Middle frontal gyrus (tissue), 1 donor: ENCODE results near the gene IRF1.
A peak's percentile ranks its signal among the peaks of the same experiment; 100 is the strongest.

Experiments used
- DNase-seq: peaks from one replicate; pipeline ENCODE4 v3.0.0-alpha.2; 2015; ENCODE audit warnings: low spot score; ENCODE audit errors: extremely low spot score

IRF1 gene

DNA sequence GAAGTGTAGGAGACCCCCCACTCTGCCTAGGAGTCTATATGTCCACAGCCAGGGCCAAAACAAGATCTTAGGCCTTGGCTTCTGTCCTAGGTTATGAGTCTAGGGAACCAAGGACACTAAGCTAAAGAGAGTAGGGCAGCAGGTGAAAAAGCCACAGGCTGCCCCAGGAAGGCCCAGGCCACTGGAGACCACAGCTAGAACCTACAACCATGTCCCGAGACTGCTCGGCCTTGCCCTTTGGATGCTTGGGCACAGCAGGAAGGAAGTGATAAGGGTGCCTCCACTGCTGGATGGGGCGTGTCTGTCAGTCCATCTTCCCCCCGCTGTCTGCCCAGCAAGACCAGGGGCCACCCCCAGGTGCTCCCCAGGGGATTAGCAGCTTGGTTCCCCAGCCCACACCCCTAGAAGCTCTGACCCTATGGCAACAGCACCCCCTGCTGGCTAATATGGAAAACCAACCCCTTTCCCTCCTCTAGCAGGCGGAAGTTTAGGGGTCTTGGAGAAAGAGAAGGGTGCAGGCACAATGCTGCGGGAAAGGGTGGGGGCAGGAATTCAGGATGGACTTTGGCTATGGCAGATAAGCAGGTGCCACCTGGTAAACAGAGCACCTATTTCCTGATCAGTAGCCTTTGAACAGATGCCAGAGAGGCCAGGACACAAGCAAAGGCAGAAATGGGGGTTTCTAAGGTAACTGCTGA, 10.5 kb upstream of the IRF1 start:
- peak; percentile 35 for DNase-seq

DNA sequence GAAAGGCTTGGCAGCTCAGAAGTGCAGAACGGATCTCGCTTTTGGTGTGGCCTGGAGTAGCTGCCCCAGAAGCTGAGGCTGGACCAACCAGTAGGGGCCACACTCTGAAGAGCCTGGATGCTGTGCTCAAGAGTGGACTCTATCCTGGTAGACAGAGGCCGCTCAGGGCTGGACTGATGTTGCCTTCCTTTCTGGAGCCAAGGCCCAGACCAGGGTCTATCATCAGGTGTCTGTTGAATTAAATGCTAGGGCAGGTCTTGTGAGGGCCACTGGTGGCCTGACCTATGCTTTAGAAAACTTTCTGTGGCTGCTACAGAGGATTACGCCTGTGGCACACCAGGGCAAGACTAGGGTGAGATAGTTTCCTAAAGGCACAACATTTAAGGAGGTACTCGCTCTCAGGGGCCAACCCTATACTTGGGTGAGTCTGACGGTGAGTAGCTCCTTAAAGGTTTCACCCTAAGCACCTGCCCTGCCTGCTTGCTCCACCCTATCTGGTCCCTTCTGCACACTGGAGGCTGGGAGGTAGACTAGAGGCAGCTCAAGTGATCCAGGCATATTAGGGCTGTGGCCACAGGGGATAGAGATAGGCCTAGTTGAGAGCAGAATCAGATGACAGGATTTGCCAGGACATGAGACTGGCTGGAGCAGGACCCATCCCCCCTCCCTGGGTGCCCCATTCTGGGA, 9.8 kb upstream of the IRF1 start:
- no peak for DNase-seq

DNA sequence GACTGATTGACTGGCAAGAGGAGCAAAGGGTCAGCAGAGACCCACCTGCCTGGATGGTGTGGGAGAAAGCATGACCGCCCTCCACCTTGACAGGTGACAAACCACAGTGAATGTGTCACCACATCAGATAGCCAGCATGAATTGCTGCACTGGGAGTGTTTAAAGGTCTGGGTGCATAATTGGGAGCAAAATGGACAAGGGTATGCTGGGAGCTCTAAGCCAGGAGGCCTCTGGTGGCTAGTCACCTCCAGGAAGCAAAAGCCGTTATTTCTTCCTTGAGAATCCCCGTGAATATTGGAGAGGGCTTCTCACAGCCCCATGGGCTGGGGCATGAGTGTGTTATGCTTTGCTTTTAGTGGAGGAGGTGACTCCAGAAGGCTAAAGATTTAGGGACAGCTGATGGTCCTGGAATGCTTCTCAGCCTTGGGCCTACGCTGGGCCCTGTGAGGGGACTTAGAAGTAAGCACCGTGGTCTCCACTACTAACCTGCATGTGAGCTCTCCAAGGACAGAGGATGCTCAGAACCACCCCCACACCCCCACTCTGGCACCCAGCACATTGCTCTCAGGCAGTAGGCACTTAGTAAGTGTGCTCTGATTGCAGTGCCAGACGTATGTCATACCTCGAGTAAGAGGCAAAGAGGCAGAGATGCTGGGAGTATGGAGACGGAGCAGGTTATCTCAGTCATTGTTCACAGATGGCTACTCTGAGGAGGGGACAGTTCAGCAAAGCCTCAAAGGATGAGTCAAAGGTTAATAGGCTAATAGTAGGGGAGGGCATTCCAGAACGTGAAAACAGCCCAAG, 9.1 kb upstream of the IRF1 start:
- no peak for DNase-seq

DNA sequence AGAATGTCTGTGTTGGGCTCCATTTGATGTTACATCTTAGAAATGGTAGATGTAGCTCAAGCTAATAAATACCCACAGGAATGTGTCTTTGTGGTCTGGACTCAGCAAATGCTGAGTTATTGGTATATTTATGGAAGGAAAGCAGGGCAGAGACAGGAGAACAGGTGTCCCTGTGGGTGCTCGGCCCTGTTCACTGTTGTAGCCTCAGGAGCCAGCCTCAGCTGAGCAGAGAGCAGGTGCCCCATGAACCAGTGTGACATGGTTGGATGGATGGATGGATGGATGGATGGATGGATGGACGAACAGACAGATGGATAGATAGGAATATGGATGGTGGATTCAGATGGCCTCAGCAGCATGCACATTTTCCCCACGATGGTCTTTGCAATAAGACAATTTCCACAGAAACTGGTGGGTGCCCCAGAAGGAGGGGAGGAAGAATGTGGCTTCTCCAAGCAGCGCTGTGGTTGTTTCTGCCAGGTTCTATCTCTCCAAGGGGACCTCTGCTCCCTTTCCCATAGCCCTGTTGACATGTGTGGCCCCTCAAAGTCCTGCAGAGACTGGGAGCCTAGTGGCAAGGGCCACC, 8.2 kb upstream of the IRF1 start:
- no peak for DNase-seq

GRCh38 chr5:132498152-132498551, 7.6 kb upstream of the IRF1 start:
- no peak for DNase-seq

- DNase-seq: no peak
Measured at GRCh38 chr5:132497488-132497997, 7.0 kb upstream of the IRF1 start.

DNA sequence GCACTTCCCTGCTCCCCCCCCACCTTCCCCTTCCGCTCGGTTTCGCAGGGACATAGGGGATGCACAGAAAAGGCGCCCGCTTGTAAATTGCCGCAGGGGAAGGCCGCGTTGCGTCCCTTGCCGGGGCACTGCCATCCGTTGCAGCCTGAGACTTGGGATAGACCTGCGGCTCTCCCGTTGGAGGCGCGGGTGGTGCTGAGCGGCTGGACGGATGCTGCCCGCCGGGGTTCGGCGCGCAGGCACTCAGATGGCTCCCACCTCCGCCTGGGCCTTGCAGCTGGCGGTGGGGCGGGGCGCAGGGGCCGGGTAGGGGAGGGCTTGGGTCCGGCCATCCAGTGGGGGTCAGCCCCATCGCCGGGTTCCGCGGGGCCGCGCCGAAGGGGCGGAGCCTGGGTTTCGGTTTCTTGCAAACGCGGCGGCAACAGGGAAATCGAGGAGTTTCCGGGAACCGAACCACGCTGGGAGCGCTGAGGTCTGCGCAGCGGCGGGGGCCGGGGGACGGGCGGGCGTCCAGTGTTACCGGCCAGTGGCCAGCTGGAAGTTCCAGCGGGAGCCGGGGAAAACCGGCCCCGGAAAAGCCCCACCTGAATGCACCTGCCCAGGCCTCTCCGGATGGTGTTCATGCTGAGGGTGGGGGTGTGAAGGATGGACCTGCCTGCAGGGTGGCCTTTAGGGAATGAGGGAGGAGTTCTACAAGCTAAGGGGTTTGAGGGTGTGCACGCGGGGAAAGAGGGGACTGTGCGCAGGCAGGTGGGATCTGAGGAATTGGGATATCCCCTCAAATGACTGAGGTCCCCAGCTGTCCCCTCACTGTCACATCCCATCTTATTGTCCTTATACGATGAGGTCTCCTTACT, 6.3 kb upstream of the IRF1 start:
- DNase-seq: no peak

- no peak for DNase-seq
Measured at GRCh38 chr5:132496191-132496630, 5.6 kb upstream of the IRF1 start.

DNA sequence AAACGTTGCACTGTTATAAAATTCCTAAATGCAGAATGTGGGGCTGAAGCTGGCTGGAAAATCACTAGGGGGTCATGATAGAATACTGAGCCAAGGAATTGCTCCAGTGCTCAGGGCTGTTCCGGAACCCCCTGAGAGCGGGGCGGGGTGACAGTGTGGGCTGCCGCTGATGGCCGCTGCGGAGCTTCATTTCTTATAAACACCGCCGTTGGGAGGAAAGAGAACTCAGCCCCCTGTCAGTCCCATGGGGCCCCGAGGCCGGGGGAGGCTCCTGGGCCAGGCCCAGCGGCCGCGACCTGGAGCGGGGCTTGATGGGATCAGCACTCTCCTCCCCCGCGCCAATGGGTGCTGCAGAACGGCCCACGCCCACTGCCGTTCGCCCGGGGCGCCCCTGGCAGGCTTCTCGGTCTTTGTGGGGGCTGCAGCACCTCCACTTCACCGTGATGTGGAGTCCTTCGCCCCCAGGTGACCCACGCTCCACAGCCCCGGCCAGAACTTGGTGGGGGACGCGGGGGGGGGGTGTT, 5.2 kb upstream of the IRF1 start:
- DNase-seq: no peak

GRCh38 chr5:132493821-132494220, 3.2 kb upstream of the IRF1 start:
- DNase-seq: no peak

DNA sequence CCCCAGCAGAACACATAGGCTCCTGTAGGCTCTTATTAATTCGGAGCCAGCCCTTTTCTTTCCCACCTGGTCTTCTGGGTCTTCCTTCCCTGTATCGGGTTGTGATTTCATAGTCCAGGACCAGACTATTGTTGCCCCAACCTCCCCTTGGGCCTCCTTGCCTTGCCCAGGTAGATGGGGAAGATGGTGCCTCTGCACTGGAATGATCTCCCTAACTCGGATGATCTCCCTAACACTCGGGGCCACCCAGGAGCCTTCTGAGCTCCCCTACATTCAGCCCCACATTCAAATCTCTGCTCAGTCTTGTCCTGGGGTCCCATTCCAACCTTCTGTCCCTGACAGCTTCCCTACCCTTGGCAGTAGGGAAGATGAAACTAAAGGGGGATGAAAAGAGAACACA, 2.7 kb upstream of the IRF1 start:
- no peak for DNase-seq

DNA sequence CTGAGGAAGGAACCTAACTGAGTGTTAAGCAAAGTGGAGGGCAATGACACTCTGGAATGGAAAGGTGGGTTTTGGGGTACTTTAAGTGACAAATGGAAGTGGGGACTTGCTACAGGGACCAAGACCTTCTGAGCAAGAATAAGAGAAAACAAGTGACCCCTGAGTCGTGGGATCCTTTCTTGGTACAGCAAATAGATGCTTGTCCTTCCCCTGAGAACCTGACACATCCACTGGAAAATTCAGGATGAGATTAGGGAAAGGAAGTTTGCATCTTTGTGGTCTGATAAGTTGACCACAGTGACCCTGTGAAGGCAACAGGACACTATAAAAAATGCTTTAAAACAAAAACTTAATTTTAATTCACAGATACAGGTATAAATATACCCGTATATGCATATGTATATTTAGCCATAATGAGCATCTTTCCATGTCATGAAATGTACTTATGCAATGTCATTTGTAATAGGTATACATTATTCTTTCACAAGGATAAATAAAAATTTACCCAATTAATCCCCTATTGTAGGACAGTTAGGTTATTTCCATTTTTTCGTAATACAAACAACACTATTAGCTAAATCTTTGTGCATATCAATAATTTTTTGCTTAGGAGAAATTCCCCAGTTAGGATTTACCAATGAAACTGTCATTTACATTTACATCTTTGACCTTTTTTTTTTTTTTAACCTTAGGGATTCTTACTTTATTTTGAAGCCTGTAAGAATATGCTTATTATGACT, 2.0 kb upstream of the IRF1 start:
- DNase-seq: no peak

GRCh38 chr5:132491368-132492364, 1.1 kb upstream of the IRF1 start:
- no peak for DNase-seq

GRCh38 chr5:132489871-132490483, 596 bp downstream of the IRF1 start:
- DNase-seq: no peak

- no peak for DNase-seq
Measured at GRCh38 chr5:132489051-132489770, 1.4 kb downstream of the IRF1 start.

- DNase-seq: no peak
Measured at GRCh38 chr5:132488590-132488989, 2.0 kb downstream of the IRF1 start.

DNA sequence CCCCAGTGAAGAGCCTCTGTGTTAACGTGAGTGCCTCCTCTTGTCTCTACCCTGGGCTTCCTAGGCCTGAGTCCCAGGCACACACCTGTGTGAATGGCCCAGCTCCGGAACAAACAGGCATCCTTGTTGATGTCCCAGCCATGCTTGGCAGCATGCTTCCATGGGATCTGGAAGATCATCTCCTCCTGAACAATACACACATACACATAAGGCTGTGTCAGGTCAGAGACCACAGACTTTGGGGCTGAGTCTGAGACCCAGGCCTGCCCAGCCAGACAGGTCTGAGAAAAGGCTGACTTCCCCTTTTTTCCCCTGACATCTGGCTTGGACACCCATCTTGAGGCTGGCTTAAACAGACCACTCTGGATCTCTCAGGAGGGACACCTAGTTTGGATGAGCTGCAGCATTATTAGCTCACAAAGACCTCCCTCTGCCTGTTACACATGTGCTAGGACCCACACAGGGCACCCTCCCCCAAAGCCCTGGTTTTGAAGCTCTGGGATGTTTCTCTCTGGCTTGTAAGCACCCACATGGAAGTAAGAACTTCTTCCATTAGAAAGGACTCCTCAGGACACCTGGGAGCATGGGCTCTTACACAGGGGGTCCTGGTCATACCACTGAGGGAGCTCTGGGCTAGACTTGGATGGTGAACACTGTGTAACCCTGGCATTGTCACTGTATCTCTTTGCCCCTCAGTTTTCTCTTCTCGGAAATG, 2.6 kb downstream of the IRF1 start:
- DNase-seq: no peak
